ENCODE results near the gene TPM2.

DNA sequence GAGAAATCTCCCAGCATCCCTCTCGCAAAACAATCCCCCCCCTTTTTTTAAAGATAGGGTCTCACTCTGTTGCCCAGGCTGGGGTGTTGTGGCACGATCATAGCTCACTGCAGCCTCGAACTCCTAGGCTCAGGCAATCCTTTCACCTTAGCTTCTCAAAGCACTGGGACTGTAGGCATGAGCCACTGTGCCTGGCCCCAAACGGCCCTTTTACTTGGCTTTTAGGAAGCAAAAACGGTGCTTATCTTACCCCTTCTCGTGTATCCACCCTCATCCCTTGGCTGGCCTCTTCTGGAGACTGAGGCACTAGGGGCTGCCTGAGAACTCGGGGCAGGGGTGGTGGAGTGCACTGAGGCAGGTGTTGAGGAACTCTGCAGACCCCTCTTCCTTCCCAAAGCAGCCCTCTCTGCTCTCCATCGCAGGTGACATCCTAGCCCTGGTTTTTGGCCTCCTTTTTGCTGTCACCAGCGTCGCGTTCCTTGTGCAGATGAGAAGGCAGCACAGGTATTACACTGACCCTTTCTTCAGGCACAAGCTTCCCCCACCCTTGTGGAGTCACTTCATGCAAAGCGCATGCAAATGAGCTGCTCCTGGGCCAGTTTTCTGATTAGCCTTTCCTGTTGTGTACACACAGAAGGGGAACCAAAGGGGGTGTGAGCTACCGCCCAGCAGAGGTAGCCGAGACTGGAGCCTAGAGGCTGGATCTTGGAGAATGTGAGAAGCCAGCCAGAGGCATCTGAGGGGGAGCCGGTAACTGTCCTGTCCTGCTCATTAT is 9.2 kb downstream of the TPM2 start:
- TF ChIP-seq CTCF (IDR thresholded peaks at IDR 0.05) (no peak), POLR2A (IDR thresholded peaks at IDR 0.05) (no peak)
